Thyroid gland (tissue), 4 donors: Measurements from ENCODE around the gene VPS35L. TPM values are rescaled to one million over a fixed set of nuclear protein-coding genes. Genes with fewer than 3 reads are reported as not detected.
A peak's percentile ranks its signal among the peaks of the same experiment; 100 is the strongest.

Source experiments
- DNase-seq, 2 donors: peaks; one replicate each; pipeline ENCODE4 v3.0.0-alpha.2; 2019
- H3K27ac ChIP-seq, 3 donors: fragments of 200-600 bp; sonication (generic); 1 replicate in 2 of 3; 2 replicates in 1 of 3; pipeline ENCODE4 v1.5.1; 2016 to 2019; ENCODE audit warnings: mild to moderate bottlenecking in 1 of 3, moderate library complexity in 1 of 3
- H3K27me3 ChIP-seq: fragments of 200-600 bp; sonication (generic); one replicate; pipeline ENCODE4 v1.5.1; 2019
- H3K36me3 ChIP-seq, 2 donors: fragments of 200-600 bp; sonication (generic); one replicate each; pipeline ENCODE4 v1.5.1; 2016 to 2019
- H3K4me1 ChIP-seq, 2 donors: fragments of 200-600 bp; sonication (generic); one replicate each; pipeline ENCODE4 v1.5.1; 2017 to 2019
- H3K4me3 ChIP-seq, 3 donors: fragments of 200-600 bp; sonication (generic); replicated peaks in 1 of 3; 1 replicate in 2 of 3; 2 replicates in 1 of 3; pipeline ENCODE4 v1.5.1; 2016; ENCODE audit warnings: mild to moderate bottlenecking in 1 of 3
- H3K9me3 ChIP-seq: fragments of 200-600 bp; sonication (generic); one replicate; pipeline ENCODE4 v1.5.1; 2017
- CTCF ChIP-seq, 6 experiments: fragments of 200-600 bp in 3 of 6; fragments of 450-650 bp in 3 of 6; sonication (generic) in 3 of 6; IDR thresholded peaks; one replicate each; pipeline ENCODE4 v1.5.1; 2016 to 2019; ENCODE audit warnings: antibody characterized with exemption in 6 of 6, mild to moderate bottlenecking in 2 of 6, inconsistent platforms in 1 of 6, moderate library complexity in 1 of 6
- POLR2A ChIP-seq, 2 donors: fragments of 450-650 bp; IDR thresholded peaks; one replicate each; pipeline ENCODE4 v1.6.1; 2017; ENCODE audit warnings: antibody characterized with exemption in 2 of 2, mild to moderate bottlenecking in 2 of 2, moderate library complexity in 1 of 2
- WGBS, 2 donors: methylation state at CpG; one replicate each; pipeline ENCODE4 v1.1.5; 2017; 5-methylcytosine and 5-hydroxymethylcytosine counted together
- intact Hi-C: fragments of 100-400 bp; cut with DNase I; formaldehyde crosslinking; loops from one replicate; pipeline ENCODE4 v1.15.1; 2023
- total RNA-seq, 4 donors: library from RNA; depleted of rRNA; stranded (reverse); fragments of >200 nt; gene quantifications; one replicate each; pipeline ENCODE4 v1.2.3, GENCODE V29; 2016

VPS35L gene
- total RNA-seq, 4 donors from 2014 or later = 64.9 to 74.3 (median 68.8) TPM

DNA sequence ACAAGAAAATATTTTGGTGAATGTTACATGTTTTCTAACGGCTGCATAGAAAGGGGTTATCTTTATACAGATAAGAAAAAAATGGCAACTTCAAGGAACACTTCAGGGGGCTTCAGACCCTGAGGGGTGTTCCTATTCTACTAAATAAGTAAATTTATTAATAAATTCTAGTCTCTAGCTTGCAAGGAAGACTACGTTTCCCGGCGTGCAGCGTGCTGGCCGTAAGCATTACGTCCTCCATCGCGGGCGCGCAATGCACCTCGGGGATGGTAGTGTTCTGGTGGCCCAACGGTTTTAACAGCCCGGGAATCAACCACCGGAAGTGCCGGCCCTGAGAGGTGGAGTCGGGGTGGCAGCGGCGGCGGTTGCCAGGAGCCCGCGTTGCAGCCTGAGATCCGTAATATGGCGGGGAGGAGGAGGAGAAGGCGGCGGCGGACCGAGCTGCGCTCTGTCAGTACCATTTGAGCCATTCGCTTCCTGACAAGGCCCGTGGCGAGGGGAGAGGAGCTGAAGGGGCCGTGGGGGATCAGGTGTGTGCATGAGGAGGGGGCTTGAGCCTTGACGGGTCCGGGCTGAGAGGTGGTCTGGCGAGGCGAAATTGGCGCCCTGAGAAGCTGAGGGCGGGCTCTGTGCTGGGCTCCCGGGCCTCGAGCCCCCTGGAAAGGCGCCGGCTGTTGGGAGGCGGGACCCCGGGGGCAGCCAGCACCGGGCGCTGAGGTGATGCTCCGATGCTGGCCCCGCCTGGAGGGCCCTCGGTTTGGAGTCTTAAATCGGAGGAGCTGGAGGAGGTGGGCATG is 31.7 kb upstream of the VPS35L start, which contains the start of gene CCP110:
Gene CCP110 (plus strand): TSS at position 384 of the 797 bp plus-strand sequence. CDS start 3,940 bp downstream, outside the sequence.
- TF ChIP-seq CTCF (IDR thresholded peaks at IDR 0.05) (no peak), POLR2A (IDR thresholded peaks at IDR 0.05) (peak in 1 of 2 donors; percentile 76)
- Histone ChIP-seq H3K27ac (peak within 1 kb of the TSS in 1 of 3 donors; percentile 48), H3K36me3 (peaks cover 0 to 6% of the 10 kb centered on the region in 2 donors), H3K4me1 (peaks cover 24 to 36% of the 10 kb centered on the region in 2 donors), H3K9me3 (no peaks in the 10 kb centered on the region), H3K27me3 (no peaks in the 10 kb centered on the region), H3K4me3 (peak within 1 kb of the TSS; percentile 54 to 91 (median 84))
- 1% methylated on average over 37 to 41 of the region's 51 CpGs for WGBS, 2 donors
- intact Hi-C loops = loop anchor here (5.0 kb wide), 1 partner anchor 34 kb away; the partner anchor contains the start of gene VPS35L
- DNase-seq = peak; percentile 98 to 99

DNA sequence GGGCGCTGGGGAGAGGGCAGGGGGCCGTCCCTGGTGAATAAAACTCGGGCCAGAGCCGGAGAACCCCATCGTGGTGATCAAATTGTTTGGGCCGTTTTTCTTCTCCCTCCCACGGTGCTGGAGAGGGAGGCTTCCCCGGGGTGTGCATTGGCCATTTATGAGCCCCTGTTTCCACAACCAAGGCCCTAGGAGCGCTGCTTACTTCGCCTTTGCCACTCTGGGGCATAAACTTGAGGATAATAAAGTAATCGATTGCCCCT is 31.2 kb upstream of the VPS35L start:
- Histone ChIP-seq H3K9me3 (no peaks in the 10 kb centered on the region), H3K4me1 (peaks cover 24 to 36% of the 10 kb centered on the region in 2 donors), H3K27me3 (no peaks in the 10 kb centered on the region), H3K36me3 (peaks cover 0 to 6% of the 10 kb centered on the region in 2 donors), H3K4me3 (peak overlapping the region; percentile 54 to 91 (median 84)), H3K27ac (peak overlapping the region in 1 of 3 donors; percentile 48)
- no peak for TF ChIP-seq CTCF (IDR thresholded peaks at IDR 0.05)
- no peak for TF ChIP-seq POLR2A (IDR thresholded peaks at IDR 0.05)
- 0% methylated on average over 6 to 11 of the region's 11 CpGs for WGBS, 2 donors
- intact Hi-C loops = loop anchor here (5.0 kb wide), 1 partner anchor 33 kb away; the partner anchor contains the start of gene VPS35L
- no peak for DNase-seq

- H3K4me1 ChIP-seq = peaks cover 21 to 32% of the 10 kb centered on the region in 2 donors
- peaks cover 0 to 6% of the 10 kb centered on the region in 2 donors for H3K36me3 ChIP-seq
- H3K27me3 ChIP-seq = no peaks in the 10 kb centered on the region
- no peak overlapping the region for H3K27ac ChIP-seq
- peak overlapping the region; percentile 54 to 91 (median 84) for H3K4me3 ChIP-seq
- DNase-seq = no peak
- H3K9me3 ChIP-seq = no peaks in the 10 kb centered on the region
- TF ChIP-seq CTCF (IDR thresholded peaks at IDR 0.05) = no peak
- TF ChIP-seq POLR2A (IDR thresholded peaks at IDR 0.05) = no peak
- WGBS, 2 donors = 19 to 22% methylated on average over 19 of the region's 19 CpGs
- intact Hi-C loops = loop anchor here (5.0 kb wide), 1 partner anchor 33 kb away; the partner anchor contains the start of gene VPS35L
Measured at GRCh38 chr16:19524616-19525384, 30.7 kb upstream of the VPS35L start.

- no peak for DNase-seq
- no peak overlapping the region for H3K4me3 ChIP-seq
- 82 to 92% methylated on average over 2 of the region's 2 CpGs for WGBS, 2 donors
Measured at GRCh38 chr16:19525385-19525723, 30.1 kb upstream of the VPS35L start.

More at GRCh38 chr16:19525385-19525723, 30.1 kb upstream of the VPS35L start:
- intact Hi-C loops = no loop called here
- Histone ChIP-seq H3K4me1 (peaks cover 15 to 27% of the 10 kb centered on the region in 2 donors), H3K9me3 (no peaks in the 10 kb centered on the region), H3K27me3 (no peaks in the 10 kb centered on the region), H3K36me3 (peaks cover 0 to 6% of the 10 kb centered on the region in 2 donors), H3K27ac (no peak overlapping the region)
- TF ChIP-seq CTCF (IDR thresholded peaks at IDR 0.05) = no peak
- TF ChIP-seq POLR2A (IDR thresholded peaks at IDR 0.05) = no peak
